ENCODE data around the gene PSMC3. TPM values are rescaled to one million over a fixed set of nuclear protein-coding genes. Genes with fewer than 3 reads are reported as not detected.

Gene PSMC3
- total and polyA plus RNA-seq, 2 of the 13 experiments (the other 11 are each of a cell fraction or from before 2014, with no cell fraction given), result 75.8 to 214 TPM

- TF ChIP-seq ZNF687 (CRISPR knock-in tag; IDR thresholded peaks at IDR 0.05) (peak; percentile 90), ZMAT5 (CRISPR knock-in tag; IDR thresholded peaks at IDR 0.05; ENCODE audit: borderline replicate concordance, low read depth) (no peak), ZNF407 (CRISPR knock-in tag; IDR thresholded peaks at IDR 0.05; ENCODE audit: not compliant biosample characterization) (no peak), SRY (CRISPR knock-in tag; IDR thresholded peaks at IDR 0.05) (peak; percentile 71), MED13 (CRISPR knock-in tag; IDR thresholded peaks at IDR 0.05) (peak; percentile 52; the same call in 1 of the 2 replicates), ZNF350 (CRISPR knock-in tag; IDR thresholded peaks at IDR 0.05; ENCODE audit: borderline replicate concordance, low read depth) (0 out of 2 replicates have a peak, but pooled peaks have one; percentile 2), KDM5B (CRISPR knock-in tag; IDR thresholded peaks at IDR 0.05; ENCODE audit: borderline replicate concordance) (peak; percentile 33; the same call in 1 of the 2 replicates), ZNF644 (CRISPR knock-in tag; IDR thresholded peaks at IDR 0.05; ENCODE audit: low read depth) (no peak), ZNF234 (CRISPR knock-in tag; conservative IDR thresholded peaks at IDR 0.05) (0 out of 2 replicates have a peak, but pooled peaks have one; percentile 70), STAT6 (CRISPR knock-in tag; IDR thresholded peaks at IDR 0.05; ENCODE audit: borderline replicate concordance) (no peak), NFATC3 (CRISPR knock-in tag; IDR thresholded peaks at IDR 0.05) (no peak), NFE2L1 (CRISPR knock-in tag; IDR thresholded peaks at IDR 0.05; ENCODE audit: borderline replicate concordance) (no peak)
These were observed 18.3 kb downstream of the PSMC3 start, which contains the start of gene SLC39A13 (continued) for GRCh38 chr11:47407746-47408590.
